K562 (cell line): Measurements from ENCODE around the gene TXNRD2. TPM values are rescaled to one million over a fixed set of nuclear protein-coding genes. Genes with fewer than 3 reads are reported as not detected.

Experiments used
- CREBBP ChIP-seq: IDR thresholded peaks from one replicate; pipeline ENCODE4 v1.6.1; 2012; ENCODE audit warnings: low read depth, mild to moderate bottlenecking, control low read depth, inconsistent platforms, low read length
- KDM5B ChIP-seq: fragments of 200-600 bp; sonication (generic); IDR thresholded peaks from 2 replicates; pipeline ENCODE4 v1.6.1; 2012; ENCODE audit warnings: low read depth, mild to moderate bottlenecking, moderate library complexity, low read length, control low read depth, inconsistent platforms; ENCODE audit not compliant: insufficient replicate concordance
- LEF1 ChIP-seq: fragments of 450-650 bp; IDR thresholded peaks from 2 replicates; pipeline ENCODE4 v1.6.1; 2016; ENCODE audit warnings: mild to moderate bottlenecking
- NONO ChIP-seq, 2 experiments: fragments of 200-400 bp in 1 of 2; fragments of 450-650 bp in 1 of 2; formaldehyde crosslinking in 1 of 2; IDR thresholded peaks; 2 replicates each; pipeline ENCODE4 v1.6.1; 2017; ENCODE audit warnings: low read depth in 2 of 2, mild to moderate bottlenecking in 2 of 2, moderate library complexity in 2 of 2, low read length in 1 of 2
- POLR2G ChIP-seq: fragments of 200-400 bp; formaldehyde crosslinking; IDR thresholded peaks from 2 replicates; pipeline ENCODE4 v1.6.1; 2017; ENCODE audit warnings: low read depth, mild to moderate bottlenecking, antibody characterized with exemption, low read length, moderate library complexity
- PRDM10 ChIP-seq: fragments of 450-650 bp; IDR thresholded peaks from 2 replicates; pipeline ENCODE4 v1.6.1; 2018; ENCODE audit not compliant: partially characterized antibody
- RBFOX2 ChIP-seq: fragments of 200-400 bp; formaldehyde crosslinking; IDR thresholded peaks from 2 replicates; pipeline ENCODE4 v1.6.1; 2017; ENCODE audit warnings: low read depth, mild to moderate bottlenecking, low read length, moderate library complexity
- ZNF184 ChIP-seq: sonication (generic); formaldehyde crosslinking; IDR thresholded peaks from 2 replicates; pipeline ENCODE4 v1.5.0; 2020; ENCODE audit warnings: missing genetic modification reagents
- ZNF197 ChIP-seq: fragments of 200-800 bp; sonication (Bioruptor generic); IDR thresholded peaks from 2 replicates; pipeline ENCODE4 v1.6.1; 2016; ENCODE audit warnings: low read depth, missing genetic modification characterization, missing compliant biosample characterization
- ZNF407 ChIP-seq: fragments of 450-650 bp; IDR thresholded peaks from 2 replicates; pipeline ENCODE4 v1.6.1; 2016; ENCODE audit warnings: low read depth
- ZNF445 ChIP-seq: fragments of 250-450 bp; sonication (Bioruptor Pico); IDR thresholded peaks from 2 replicates; pipeline ENCODE4 v1.4.0; 2020; ENCODE audit warnings: low read depth, mild to moderate bottlenecking, moderate library complexity
- ZNF449 ChIP-seq: fragments of 250-450 bp; sonication (Bioruptor Pico); IDR thresholded peaks from 2 replicates; pipeline ENCODE4 v1.8.0; 2022; ENCODE audit warnings: moderate library complexity, mild to moderate bottlenecking, inconsistent platforms
- ZSCAN32 ChIP-seq: fragments of 450-650 bp; formaldehyde crosslinking; IDR thresholded peaks from 2 replicates; pipeline ENCODE4 v1.4.0; 2020; ENCODE audit warnings: mild to moderate bottlenecking, moderate library complexity
- polyA plus RNA-seq, 8 experiments: library from polyadenylated mRNA; depleted of rRNA in 4 of 8; stranded (reverse) in 5 of 8; unstranded in 3 of 8; fragments of >200 nt; fragmentation: Nextera tagmentation in 2 of 8; fragmentation: Illumina TruSeq in 1 of 8; extraction: Ambion mirVana in 2 of 8; extraction: Trizol in 1 of 8; gene quantifications; 2 replicates each; pipeline versions ENCODE4 v1.2.1 to v1.2.3, GENCODE V29; 2011 to 2014; ENCODE audit warnings: inconsistent platforms in 1 of 8, missing spikeins in 1 of 8
- total RNA-seq, 7 experiments: library from RNA; depleted of rRNA in 6 of 7; stranded (reverse); fragments of >200 nt in 6 of 7; fragmentation: Illumina TruSeq in 2 of 7; extraction: Trizol in 2 of 7; gene quantifications; 2 replicates each; pipeline versions ENCODE4 v1.2.1 to v1.2.3, GENCODE V29; 2011 to 2021; ENCODE audit warnings: low replicate concordance in 1 of 7

TXNRD2 gene
- total and polyA plus RNA-seq, 9 of the 15 experiments (the other 6 are each of a cell fraction or from before 2014, with no cell fraction given), result 3.3 to 80.2 (median 49.4) TPM

- no peak for TF ChIP-seq ZNF184 (CRISPR knock-in tag)
- no peak for TF ChIP-seq KDM5B
- TF ChIP-seq ZNF449 (CRISPR knock-in tag), result no peak
- no peak; the same call in 1 of the 2 replicates for TF ChIP-seq POLR2G
- no peak for TF ChIP-seq ZNF407
- TF ChIP-seq RBFOX2, result peak; percentile 38
- no peak for TF ChIP-seq NONO (IDR thresholded peaks at IDR 0.05; ENCODE audit: low read depth in 2 of 2, low read length in 1 of 2)
- TF ChIP-seq ZSCAN32, result no peak
- TF ChIP-seq CREBBP, result no peak
- no peak for TF ChIP-seq PRDM10
- TF ChIP-seq ZNF445, result no peak
- no peak for TF ChIP-seq ZNF197 (CRISPR knock-in tag)
- TF ChIP-seq LEF1, result no peak
Observed at GRCh38 chr22:19984201-19984753, 42.7 kb upstream of the TXNRD2 start (continued).
